ENCODE results near the gene GATD1. TPM values are rescaled to one million over a fixed set of nuclear protein-coding genes. Genes with fewer than 3 reads are reported as not detected.

Gene GATD1
- total and polyA plus RNA-seq, 11 donors = 13.4 to 30.8 (median 20.5) TPM

DNA sequence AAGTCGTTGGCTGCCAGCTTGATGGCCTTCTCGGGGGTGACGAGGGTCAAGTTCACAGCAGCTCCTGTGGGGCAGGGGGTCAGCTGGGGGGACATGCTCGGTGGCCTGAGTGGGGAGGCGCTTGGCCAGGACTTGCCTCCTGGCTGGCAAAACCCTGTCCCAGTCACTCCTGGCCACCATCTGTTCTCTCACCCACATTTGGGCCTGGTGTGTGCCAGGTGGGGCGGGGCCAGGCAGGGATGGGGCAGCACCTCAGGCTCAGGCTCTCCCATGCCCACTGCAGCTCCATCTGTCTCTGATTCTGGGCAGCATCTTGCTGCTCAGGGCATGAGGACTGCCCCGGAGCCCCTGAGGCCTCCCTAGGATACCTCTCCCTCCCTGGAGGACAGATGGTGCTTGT lies 16.3 kb upstream of the GATD1 start:
- Histone ChIP-seq H3K27ac (no peak overlapping the region), H3K27me3 (peaks cover 0 to 17% (median 7%) of the 10 kb centered on the region in 9 donors), H3K4me3 (no peak overlapping the region), H3K4me1 (peaks cover 6 to 49% (median 26%) of the 10 kb centered on the region in 12 donors), H3K9me3 (no peaks in the 10 kb centered on the region), H3K36me3 (peaks cover 0 to 30% (median 0%) of the 10 kb centered on the region in 9 donors)
- no peak for DNase-seq
- no peak for ATAC-seq
- intact Hi-C loops (cut with DNase I) = loop anchor here in 1 of 10 donors (10.0 kb wide), 1 partner anchor 59 kb away; no protein-coding TSS in a partner anchor
- WGBS, 4 donors = 88 to 93% (median 88%) methylated on average over 4 to 7 of the region's 7 CpGs
- TF ChIP-seq, protein P1, sequence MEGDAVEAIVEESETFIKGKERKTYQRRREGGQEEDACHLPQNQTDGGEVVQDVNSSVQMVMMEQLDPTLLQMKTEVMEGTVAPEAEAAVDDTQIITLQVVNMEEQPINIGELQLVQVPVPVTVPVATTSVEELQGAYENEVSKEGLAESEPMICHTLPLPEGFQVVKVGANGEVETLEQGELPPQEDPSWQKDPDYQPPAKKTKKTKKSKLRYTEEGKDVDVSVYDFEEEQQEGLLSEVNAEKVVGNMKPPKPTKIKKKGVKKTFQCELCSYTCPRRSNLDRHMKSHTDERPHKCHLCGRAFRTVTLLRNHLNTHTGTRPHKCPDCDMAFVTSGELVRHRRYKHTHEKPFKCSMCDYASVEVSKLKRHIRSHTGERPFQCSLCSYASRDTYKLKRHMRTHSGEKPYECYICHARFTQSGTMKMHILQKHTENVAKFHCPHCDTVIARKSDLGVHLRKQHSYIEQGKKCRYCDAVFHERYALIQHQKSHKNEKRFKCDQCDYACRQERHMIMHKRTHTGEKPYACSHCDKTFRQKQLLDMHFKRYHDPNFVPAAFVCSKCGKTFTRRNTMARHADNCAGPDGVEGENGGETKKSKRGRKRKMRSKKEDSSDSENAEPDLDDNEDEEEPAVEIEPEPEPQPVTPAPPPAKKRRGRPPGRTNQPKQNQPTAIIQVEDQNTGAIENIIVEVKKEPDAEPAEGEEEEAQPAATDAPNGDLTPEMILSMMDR (IDR thresholded peaks at IDR 0.05) = no peak
- no peak for TF ChIP-seq POLR2A (IDR thresholded peaks at IDR 0.05)

DNA sequence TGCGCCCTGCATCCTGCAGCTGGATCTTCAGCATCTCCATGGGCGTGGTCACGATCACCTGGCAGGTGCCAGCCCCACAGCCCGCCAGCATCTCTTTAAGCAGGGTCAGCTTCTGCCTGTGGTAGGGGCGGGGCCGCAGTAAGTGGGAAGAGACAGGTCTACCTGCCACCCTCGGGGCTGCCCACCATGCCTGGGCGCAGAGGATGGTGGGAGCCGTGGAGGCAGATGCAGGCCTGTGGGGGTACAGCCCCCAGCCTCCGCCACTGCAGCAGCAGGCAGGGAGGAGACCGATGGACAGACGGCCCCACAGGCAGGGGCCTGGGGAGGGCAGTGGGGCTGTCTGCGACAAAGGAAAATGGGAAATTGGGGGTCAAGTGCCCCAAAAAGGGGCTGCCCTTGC lies 15.6 kb upstream of the GATD1 start:
- peaks cover 6 to 43% (median 22%) of the 10 kb centered on the region in 12 donors for H3K4me1 ChIP-seq
- H3K27ac ChIP-seq = no peak overlapping the region
- peaks cover 0 to 30% (median 0%) of the 10 kb centered on the region in 9 donors for H3K36me3 ChIP-seq
- no peaks in the 10 kb centered on the region for H3K9me3 ChIP-seq
- H3K4me3 ChIP-seq = no peak overlapping the region
- ATAC-seq (no peak), DNase-seq (no peak)
- H3K27me3 ChIP-seq = peaks cover 0 to 22% (median 7%) of the 10 kb centered on the region in 9 donors
- intact Hi-C loops (cut with DNase I) = loop anchor here in 1 of 10 donors (10.0 kb wide), 1 partner anchor 58 kb away; no protein-coding TSS in a partner anchor
- 94 to 100% (median 94%) methylated on average over 5 to 13 of the region's 13 CpGs for WGBS, 4 donors
- TF ChIP-seq, protein P1 (IDR thresholded peaks at IDR 0.05) = no peak
- no peak for TF ChIP-seq POLR2A (IDR thresholded peaks at IDR 0.05)

DNA sequence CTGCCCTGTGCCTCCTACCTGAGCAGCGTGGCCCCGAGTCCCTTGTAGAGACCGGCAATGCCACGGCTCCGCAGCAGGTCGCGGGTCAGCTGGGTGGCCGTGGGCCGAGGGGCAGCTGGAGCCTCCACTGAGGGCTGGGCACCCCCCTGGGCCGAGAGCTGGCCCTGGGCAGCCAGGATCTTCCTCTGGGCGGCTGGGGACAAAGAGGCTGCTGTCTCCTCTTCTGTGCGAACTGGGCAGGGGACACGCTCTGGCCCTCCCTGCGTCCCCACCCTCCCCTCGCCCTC lies 15.2 kb upstream of the GATD1 start:
- H3K27ac ChIP-seq = no peak overlapping the region
- H3K9me3 ChIP-seq = no peaks in the 10 kb centered on the region
- intact Hi-C loops (cut with DNase I) = loop anchor here in 1 of 10 donors (10.0 kb wide), 1 partner anchor 58 kb away; no protein-coding TSS in a partner anchor
- H3K36me3 ChIP-seq = peaks cover 0 to 30% (median 0%) of the 10 kb centered on the region in 9 donors
- TF ChIP-seq POLR2A (IDR thresholded peaks at IDR 0.05) = no peak
- TF ChIP-seq, protein P1 (IDR thresholded peaks at IDR 0.05) = no peak
- no peak overlapping the region for H3K4me3 ChIP-seq
- WGBS, 4 donors = 95 to 96% (median 95%) methylated on average over 8 to 15 of the region's 15 CpGs
- DNase-seq (no peak), ATAC-seq (no peak)
- peaks cover 6 to 39% (median 21%) of the 10 kb centered on the region in 12 donors for H3K4me1 ChIP-seq
- H3K27me3 ChIP-seq = peaks cover 0 to 22% (median 7%) of the 10 kb centered on the region in 9 donors

DNA sequence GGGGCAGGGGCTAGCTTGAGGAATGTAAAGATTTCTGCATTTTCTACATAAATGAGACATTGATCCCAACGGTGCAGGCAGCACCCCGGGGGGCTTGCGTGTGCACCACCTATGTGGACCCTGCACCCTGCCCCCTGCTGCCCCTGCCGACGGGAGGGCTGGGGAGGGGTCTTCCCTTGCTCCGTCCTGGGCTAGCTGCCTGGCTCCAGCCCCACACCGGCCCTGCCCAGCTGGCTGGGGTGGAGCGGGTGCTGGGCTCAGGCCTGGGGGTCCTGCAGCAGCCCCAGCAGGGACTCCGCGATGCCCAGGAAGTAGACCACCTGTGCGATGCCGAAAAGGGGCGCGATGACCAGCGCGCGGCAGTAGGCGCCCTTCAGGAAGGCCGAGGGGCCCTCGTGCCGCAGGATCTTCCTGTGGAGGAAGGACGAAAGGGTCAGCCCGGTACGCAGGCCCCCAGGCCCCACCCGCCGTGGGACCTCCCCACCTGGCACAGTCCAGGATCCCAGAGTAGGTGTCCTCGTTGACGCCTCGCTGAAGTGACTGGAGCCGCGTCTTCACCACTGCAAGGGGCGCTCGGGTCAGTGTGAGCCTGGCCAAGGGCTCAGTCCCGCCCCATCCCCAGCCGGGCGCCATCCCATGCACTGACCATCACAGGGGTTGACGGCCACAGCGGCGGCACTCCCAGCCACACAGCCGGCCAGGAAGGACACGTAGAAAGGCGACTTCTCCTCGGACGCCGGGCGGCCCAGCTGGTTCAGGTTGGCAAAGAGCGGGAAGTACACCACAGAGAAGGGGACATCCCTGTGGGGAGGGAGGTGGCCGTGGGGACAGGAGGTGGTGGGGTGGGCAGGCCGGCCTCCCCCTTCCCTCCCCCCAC lies 14.6 kb upstream of the GATD1 start:
- TF ChIP-seq, protein P1 (IDR thresholded peaks at IDR 0.05) = no peak
- no peak for TF ChIP-seq POLR2A (IDR thresholded peaks at IDR 0.05)
- ATAC-seq = no peak
- Histone ChIP-seq H3K4me3 (no peak overlapping the region), H3K4me1 (peaks cover 5 to 33% (median 17%) of the 10 kb centered on the region in 12 donors), H3K27me3 (peaks cover 0 to 22% (median 7%) of the 10 kb centered on the region in 9 donors), H3K27ac (no peak overlapping the region), H3K36me3 (peaks cover 0 to 30% (median 0%) of the 10 kb centered on the region in 9 donors), H3K9me3 (no peaks in the 10 kb centered on the region)
- 93 to 95% (median 94%) methylated on average over 34 to 49 of the region's 49 CpGs for WGBS, 4 donors
- intact Hi-C loops (cut with DNase I) = loop anchor here in 1 of 10 donors (10.0 kb wide), 1 partner anchor 57 kb away; no protein-coding TSS in a partner anchor
- DNase-seq = no peak
